AG04450 (cell line): Measurements from ENCODE around the gene QKI. TPM values are rescaled to one million over a fixed set of nuclear protein-coding genes. Genes with fewer than 3 reads are reported as not detected.

Experiments
- CTCF ChIA-PET: fragments of 300-600, 350-600 bp; formaldehyde crosslinking; extraction: SDS; loops from one replicate; lab custom pipeline; 2022; ENCODE audit warnings: antibody characterized with exemption, inconsistent platforms; lab: Charles Lee
- POLR2A ChIA-PET: fragments of 350-600 bp; formaldehyde crosslinking; extraction: SDS; loops from one replicate; lab custom pipeline; 2021; ENCODE audit warnings: antibody characterized with exemption, inconsistent platforms; lab: Yijun Ruan, JAX
- DNase-seq: peaks from one replicate; pipeline ENCODE4 v3.0.0-alpha.2; 2011; ENCODE audit warnings: low read depth, low spot score
- H3K27ac ChIP-seq: one replicate; pipeline ENCODE4 v1.5.1; 2012; ENCODE audit warnings: low read depth, low read length, control low read depth
- H3K27me3 ChIP-seq: one replicate; pipeline ENCODE4 v1.6.0; 2012; ENCODE audit warnings: low read length; ENCODE audit not compliant: control insufficient read depth, insufficient read depth
- H3K4me3 ChIP-seq: 2 replicates; pipeline ENCODE4 v1.5.1; 2011; ENCODE audit warnings: mild to moderate bottlenecking, low read depth, low read length, control low read depth
- H3K9me3 ChIP-seq: 2 replicates; pipeline ENCODE4 v1.5.1; 2012; ENCODE audit warnings: low read length; ENCODE audit not compliant: control insufficient read depth, insufficient read depth
- polyA plus RNA-seq: library from polyadenylated mRNA; depleted of rRNA; stranded (reverse); fragments of >200 nt; gene quantifications from 2 replicates; pipeline ENCODE4 v1.2.3, GENCODE V29; 2011
- TF ChIP-seq, protein P1 (sequence below): IDR thresholded peaks from 2 replicates; pipeline ENCODE4 v1.5.1; 2011; ENCODE audit warnings: low read depth, low read length, control low read depth, inconsistent platforms

QKI gene
- polyA plus RNA-seq, 1 experiment: 165 TPM

GRCh38 chr6:163599684-163600083 lies 185.2 kb downstream of the QKI start:
- CTCF ChIA-PET: no interaction called here
- Histone ChIP-seq H3K27ac (no peak overlapping the region), H3K27me3 (no peaks in the 10 kb centered on the region), H3K9me3 (peaks cover 2% of the 10 kb centered on the region; the same call in 1 of the 2 replicates), H3K4me3 (no peak overlapping the region)
- no peak for DNase-seq
- POLR2A ChIA-PET: no interaction called here
- TF ChIP-seq, protein P1, sequence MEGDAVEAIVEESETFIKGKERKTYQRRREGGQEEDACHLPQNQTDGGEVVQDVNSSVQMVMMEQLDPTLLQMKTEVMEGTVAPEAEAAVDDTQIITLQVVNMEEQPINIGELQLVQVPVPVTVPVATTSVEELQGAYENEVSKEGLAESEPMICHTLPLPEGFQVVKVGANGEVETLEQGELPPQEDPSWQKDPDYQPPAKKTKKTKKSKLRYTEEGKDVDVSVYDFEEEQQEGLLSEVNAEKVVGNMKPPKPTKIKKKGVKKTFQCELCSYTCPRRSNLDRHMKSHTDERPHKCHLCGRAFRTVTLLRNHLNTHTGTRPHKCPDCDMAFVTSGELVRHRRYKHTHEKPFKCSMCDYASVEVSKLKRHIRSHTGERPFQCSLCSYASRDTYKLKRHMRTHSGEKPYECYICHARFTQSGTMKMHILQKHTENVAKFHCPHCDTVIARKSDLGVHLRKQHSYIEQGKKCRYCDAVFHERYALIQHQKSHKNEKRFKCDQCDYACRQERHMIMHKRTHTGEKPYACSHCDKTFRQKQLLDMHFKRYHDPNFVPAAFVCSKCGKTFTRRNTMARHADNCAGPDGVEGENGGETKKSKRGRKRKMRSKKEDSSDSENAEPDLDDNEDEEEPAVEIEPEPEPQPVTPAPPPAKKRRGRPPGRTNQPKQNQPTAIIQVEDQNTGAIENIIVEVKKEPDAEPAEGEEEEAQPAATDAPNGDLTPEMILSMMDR: no peak

GRCh38 chr6:163600331-163600730 lies 185.8 kb downstream of the QKI start:
- TF ChIP-seq, protein P1: no peak
- ChIA-PET POLR2A (no interaction called here), CTCF (no interaction called here)
- peaks cover 2% of the 10 kb centered on the region; the same call in 1 of the 2 replicates for H3K9me3 ChIP-seq
- H3K27ac ChIP-seq: no peak overlapping the region
- no peak for DNase-seq
- no peak overlapping the region for H3K4me3 ChIP-seq
- no peaks in the 10 kb centered on the region for H3K27me3 ChIP-seq

DNA sequence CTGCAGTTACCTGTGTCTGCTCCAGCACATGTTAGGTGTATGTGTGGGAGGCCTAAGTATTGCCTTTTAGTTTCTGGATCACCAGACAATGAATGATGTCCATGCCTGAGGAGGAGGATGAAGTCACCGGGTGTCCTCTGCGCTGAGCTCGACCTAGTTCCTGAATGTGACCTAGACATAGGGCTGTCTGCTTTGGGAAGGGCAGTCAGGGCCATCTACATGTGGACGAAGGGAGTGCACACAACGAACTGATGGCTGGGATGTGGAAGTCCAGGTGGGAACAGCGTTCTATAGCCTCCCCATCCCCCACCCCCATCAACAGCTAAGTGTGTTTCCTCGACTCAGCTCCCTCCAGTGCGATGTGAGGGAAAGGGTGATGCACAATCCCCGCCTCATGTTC lies 186.3 kb downstream of the QKI start:
- H3K9me3 ChIP-seq: peaks cover 2% of the 10 kb centered on the region; the same call in 1 of the 2 replicates
- DNase-seq: no peak
- CTCF ChIA-PET: no interaction called here
- no peak overlapping the region for H3K4me3 ChIP-seq
- no peak overlapping the region for H3K27ac ChIP-seq
- no peaks in the 10 kb centered on the region for H3K27me3 ChIP-seq
- TF ChIP-seq, protein P1: no peak
- POLR2A ChIA-PET: no interaction called here

DNA sequence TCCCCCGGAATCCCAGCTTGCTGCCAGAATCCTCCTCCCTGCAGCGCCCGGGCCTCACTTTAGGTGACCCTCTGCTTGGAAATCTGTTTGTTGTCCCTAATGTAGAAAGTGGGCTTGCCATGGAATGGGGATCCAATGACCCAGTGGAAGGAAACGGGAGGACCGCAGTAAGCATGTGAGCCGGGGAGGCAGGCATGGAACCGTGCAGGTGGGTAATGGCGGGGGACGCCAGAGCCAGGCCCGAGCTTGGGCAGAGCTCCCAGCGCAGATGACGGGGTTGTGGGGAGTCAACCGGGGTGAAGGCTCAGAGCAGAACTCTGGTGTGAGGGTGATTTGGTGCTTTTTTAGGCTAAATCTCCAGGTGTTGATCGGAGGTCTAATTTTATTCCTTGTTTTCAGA lies 188.3 kb downstream of the QKI start:
- ChIA-PET POLR2A (no interaction called here), CTCF (no interaction called here)
- Histone ChIP-seq H3K27me3 (no peaks in the 10 kb centered on the region), H3K4me3 (no peak overlapping the region), H3K27ac (no peak overlapping the region), H3K9me3 (peaks cover 2% of the 10 kb centered on the region; the same call in 1 of the 2 replicates)
- DNase-seq: no peak
- TF ChIP-seq, protein P1: no peak

DNA sequence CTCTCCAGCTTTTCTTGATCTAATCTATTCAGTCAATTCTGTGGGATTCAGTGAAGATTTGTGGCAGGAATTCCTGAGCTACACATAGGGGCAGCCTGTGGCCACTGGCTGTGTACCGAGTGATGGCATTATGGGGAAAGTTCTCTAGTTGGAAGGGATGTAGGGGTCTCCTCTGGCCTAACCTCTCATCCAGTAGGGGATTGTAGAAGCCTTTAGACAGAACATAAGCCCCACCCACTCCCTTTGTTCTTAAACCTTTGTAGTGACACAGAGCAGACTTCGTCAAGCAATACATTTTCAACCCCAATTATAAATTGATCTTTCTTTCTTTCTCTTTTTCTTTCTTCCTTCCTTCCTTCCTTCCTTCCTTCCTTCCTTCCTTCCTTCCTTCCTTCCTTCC lies 188.9 kb downstream of the QKI start:
- no peak overlapping the region for H3K27ac ChIP-seq
- CTCF ChIA-PET: no interaction called here
- POLR2A ChIA-PET: no interaction called here

More for the DNA sequence above, 188.9 kb downstream of the QKI start:
- Histone ChIP-seq H3K27me3 (no peaks in the 10 kb centered on the region), H3K4me3 (no peak overlapping the region), H3K9me3 (peaks cover 2% of the 10 kb centered on the region; the same call in 1 of the 2 replicates)
- TF ChIP-seq, protein P1: no peak
- no peak for DNase-seq
